ENCODE data around the gene FXYD5. TPM values are rescaled to one million over a fixed set of nuclear protein-coding genes. Genes with fewer than 3 reads are reported as not detected.

FXYD5 gene
- total RNA-seq, 1 donor from 2014 or later: 0.62 TPM

GRCh38 chr19:35106898-35107541 is 47.5 kb upstream of the FXYD5 start:
- DNase-seq (ENCODE audit: low spot score, unreplicated experiment): no peak
- Mint-ChIP-seq H3K4me1 (ENCODE audit: low read depth) (peaks cover 6% of the 10 kb centered on the region), H3K27ac (peak overlapping the region; percentile 67), H3K27me3 (peaks cover 2% of the 10 kb centered on the region), H3K36me3 (ENCODE audit: insufficient read depth) (no peaks in the 10 kb centered on the region), H3K9me3 (ENCODE audit: low read depth) (peaks cover 4% of the 10 kb centered on the region), H3K4me3 (ENCODE audit: low read depth) (no peak overlapping the region)
- TF ChIP-seq CTCF (IDR thresholded peaks at IDR 0.05; ENCODE audit: unreplicated experiment): no peak

GRCh38 chr19:35107545-35107944 is 47.0 kb upstream of the FXYD5 start:
- H3K27ac Mint-ChIP-seq: peak overlapping the region; percentile 67
- TF ChIP-seq CTCF (IDR thresholded peaks at IDR 0.05; ENCODE audit: unreplicated experiment): no peak
- H3K4me1 Mint-ChIP-seq (ENCODE audit: low read depth): peaks cover 6% of the 10 kb centered on the region
- no peaks in the 10 kb centered on the region for H3K36me3 Mint-ChIP-seq (ENCODE audit: insufficient read depth)
- H3K4me3 Mint-ChIP-seq (ENCODE audit: low read depth): no peak overlapping the region
- H3K27me3 Mint-ChIP-seq: peaks cover 2% of the 10 kb centered on the region
- peaks cover 4% of the 10 kb centered on the region for H3K9me3 Mint-ChIP-seq (ENCODE audit: low read depth)
- no peak for DNase-seq (ENCODE audit: low spot score, unreplicated experiment)

GRCh38 chr19:35108730-35109129 is 45.8 kb upstream of the FXYD5 start:
- no peak overlapping the region for H3K4me3 Mint-ChIP-seq (ENCODE audit: low read depth)
- H3K27ac Mint-ChIP-seq: no peak overlapping the region
- peaks cover 6% of the 10 kb centered on the region for H3K4me1 Mint-ChIP-seq (ENCODE audit: low read depth)
- peaks cover 4% of the 10 kb centered on the region for H3K9me3 Mint-ChIP-seq (ENCODE audit: low read depth)
- H3K27me3 Mint-ChIP-seq: peaks cover 2% of the 10 kb centered on the region
- no peak for TF ChIP-seq CTCF (IDR thresholded peaks at IDR 0.05; ENCODE audit: unreplicated experiment)
- DNase-seq (ENCODE audit: low spot score, unreplicated experiment): no peak
- H3K36me3 Mint-ChIP-seq (ENCODE audit: insufficient read depth): no peaks in the 10 kb centered on the region

GRCh38 chr19:35109395-35110112 is 45.0 kb upstream of the FXYD5 start:
- DNase-seq (ENCODE audit: low spot score, unreplicated experiment): no peak
- Mint-ChIP-seq H3K4me1 (ENCODE audit: low read depth) (peaks cover 8% of the 10 kb centered on the region), H3K36me3 (ENCODE audit: insufficient read depth) (no peaks in the 10 kb centered on the region)

GRCh38 chr19:35110974-35111373 is 43.6 kb upstream of the FXYD5 start:
- Mint-ChIP-seq H3K4me3 (ENCODE audit: low read depth) (no peak overlapping the region), H3K36me3 (ENCODE audit: insufficient read depth) (no peaks in the 10 kb centered on the region), H3K27ac (no peak overlapping the region), H3K4me1 (ENCODE audit: low read depth) (peaks cover 19% of the 10 kb centered on the region), H3K9me3 (ENCODE audit: low read depth) (peaks cover 4% of the 10 kb centered on the region), H3K27me3 (peaks cover 6% of the 10 kb centered on the region)
- TF ChIP-seq CTCF (IDR thresholded peaks at IDR 0.05; ENCODE audit: unreplicated experiment): no peak
- DNase-seq (ENCODE audit: low spot score, unreplicated experiment): no peak

More at GRCh38 chr19:35109395-35110112, 45.0 kb upstream of the FXYD5 start:
- Mint-ChIP-seq H3K27me3 (peaks cover 2% of the 10 kb centered on the region), H3K4me3 (ENCODE audit: low read depth) (no peak overlapping the region), H3K27ac (no peak overlapping the region), H3K9me3 (ENCODE audit: low read depth) (peaks cover 4% of the 10 kb centered on the region)
- TF ChIP-seq CTCF (IDR thresholded peaks at IDR 0.05; ENCODE audit: unreplicated experiment): no peak

Data from progenitor cell of endocrine pancreas (in vitro differentiated cells).